Measurements from ENCODE around the gene GAS7. TPM values are rescaled to one million over a fixed set of nuclear protein-coding genes. Genes with fewer than 3 reads are reported as not detected.
A peak's percentile ranks its signal among the peaks of the same experiment; 100 is the strongest.

The GAS7 gene
- total and polyA plus RNA-seq, 8 donors, result 30.4 to 83.4 (median 40.1) TPM

DNA sequence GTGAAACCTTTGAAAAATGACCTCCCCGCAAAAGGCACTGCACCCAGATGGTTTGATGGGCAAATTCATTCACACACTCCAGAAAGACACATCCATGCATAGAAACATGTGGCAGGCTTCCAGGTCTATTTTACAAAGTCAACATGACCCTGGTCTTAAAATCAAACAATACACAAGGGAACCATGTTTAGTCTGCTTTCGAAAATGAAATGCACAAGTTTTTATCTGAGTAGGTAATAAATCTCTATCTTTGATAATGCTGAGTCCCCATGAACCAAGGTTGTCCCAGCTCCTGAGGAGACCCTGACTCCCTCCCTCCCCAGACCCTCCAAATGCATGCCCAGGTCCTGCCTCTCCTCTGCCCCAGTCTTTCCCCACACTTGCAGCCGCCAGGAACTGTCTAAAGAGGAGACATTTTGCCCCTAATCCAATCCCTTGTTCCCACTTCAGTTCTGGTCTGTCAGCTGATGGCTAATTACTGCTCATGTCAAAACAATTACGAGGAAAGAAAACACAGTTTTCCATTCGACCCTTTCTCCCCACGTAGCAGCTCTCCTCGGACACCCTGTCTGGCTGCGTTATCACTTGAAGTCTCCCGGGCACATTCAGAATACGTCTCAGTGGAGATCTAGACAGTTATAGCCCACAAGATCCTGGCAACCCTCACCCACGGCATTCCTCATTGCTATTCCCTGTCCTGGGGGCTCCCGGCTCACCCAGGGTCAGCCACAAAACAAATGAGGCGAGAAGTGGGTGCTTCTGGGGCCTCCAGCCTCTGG lies 224.5 kb downstream of the GAS7 start:
- Histone ChIP-seq H3K36me3 (no peaks in the 10 kb centered on the region), H3K4me3 (no peak overlapping the region), H3K4me1 (peaks cover 6 to 43% of the 10 kb centered on the region in 2 donors), H3K27me3 (no peaks in the 10 kb centered on the region), H3K27ac (peak overlapping the region; percentile 67 to 73), H3K9me3 (no peaks in the 10 kb centered on the region)
- TF ChIP-seq, protein P1, sequence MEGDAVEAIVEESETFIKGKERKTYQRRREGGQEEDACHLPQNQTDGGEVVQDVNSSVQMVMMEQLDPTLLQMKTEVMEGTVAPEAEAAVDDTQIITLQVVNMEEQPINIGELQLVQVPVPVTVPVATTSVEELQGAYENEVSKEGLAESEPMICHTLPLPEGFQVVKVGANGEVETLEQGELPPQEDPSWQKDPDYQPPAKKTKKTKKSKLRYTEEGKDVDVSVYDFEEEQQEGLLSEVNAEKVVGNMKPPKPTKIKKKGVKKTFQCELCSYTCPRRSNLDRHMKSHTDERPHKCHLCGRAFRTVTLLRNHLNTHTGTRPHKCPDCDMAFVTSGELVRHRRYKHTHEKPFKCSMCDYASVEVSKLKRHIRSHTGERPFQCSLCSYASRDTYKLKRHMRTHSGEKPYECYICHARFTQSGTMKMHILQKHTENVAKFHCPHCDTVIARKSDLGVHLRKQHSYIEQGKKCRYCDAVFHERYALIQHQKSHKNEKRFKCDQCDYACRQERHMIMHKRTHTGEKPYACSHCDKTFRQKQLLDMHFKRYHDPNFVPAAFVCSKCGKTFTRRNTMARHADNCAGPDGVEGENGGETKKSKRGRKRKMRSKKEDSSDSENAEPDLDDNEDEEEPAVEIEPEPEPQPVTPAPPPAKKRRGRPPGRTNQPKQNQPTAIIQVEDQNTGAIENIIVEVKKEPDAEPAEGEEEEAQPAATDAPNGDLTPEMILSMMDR (IDR thresholded peaks at IDR 0.05), result no peak
- intact Hi-C loops (cut with DNase I), result no loop called here
- ATAC-seq (no peak), DNase-seq (no peak)

DNA sequence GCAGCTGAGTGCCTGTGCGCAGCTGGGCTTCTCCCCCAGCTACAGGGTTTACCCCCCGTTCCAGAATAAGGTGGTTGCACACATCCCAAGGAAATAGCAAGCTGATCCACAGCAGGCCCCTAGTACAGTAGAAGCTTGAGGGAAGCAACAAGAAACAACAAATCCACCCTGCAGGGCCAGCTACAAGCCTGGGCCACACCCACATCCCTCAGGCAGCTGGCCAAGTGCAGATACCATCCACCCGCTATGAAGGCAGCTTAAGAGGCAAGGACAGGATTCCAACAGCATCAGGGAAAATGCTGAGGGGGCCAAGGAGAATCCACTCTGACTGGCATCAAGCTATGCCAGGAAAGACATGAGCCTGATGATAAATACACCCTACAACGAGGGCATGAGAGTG lies 226.4 kb downstream of the GAS7 start:
- H3K4me3 ChIP-seq, result no peak overlapping the region
- no peaks in the 10 kb centered on the region for H3K36me3 ChIP-seq
- intact Hi-C loops (cut with DNase I), result no loop called here
- ATAC-seq, result peak; percentile 47
- no peaks in the 10 kb centered on the region for H3K9me3 ChIP-seq
- H3K4me1 ChIP-seq, result peaks cover 6 to 42% of the 10 kb centered on the region in 2 donors
- no peak overlapping the region for H3K27ac ChIP-seq
- peak in 1 of 4 donors; percentile 65 for DNase-seq
- TF ChIP-seq, protein P1 (IDR thresholded peaks at IDR 0.05), result no peak
- no peaks in the 10 kb centered on the region for H3K27me3 ChIP-seq

- Histone ChIP-seq H3K9me3 (no peaks in the 10 kb centered on the region), H3K27me3 (no peaks in the 10 kb centered on the region), H3K27ac (no peak overlapping the region), H3K4me1 (peaks cover 6 to 16% of the 10 kb centered on the region in 2 donors), H3K4me3 (no peak overlapping the region), H3K36me3 (no peaks in the 10 kb centered on the region)
- ATAC-seq, result no peak
- intact Hi-C loops (cut with DNase I), result no loop called here
- TF ChIP-seq, protein P1 (IDR thresholded peaks at IDR 0.05), result no peak
- no peak for DNase-seq
Observed at GRCh38 chr17:9969301-9969935, 229.0 kb downstream of the GAS7 start.

DNA sequence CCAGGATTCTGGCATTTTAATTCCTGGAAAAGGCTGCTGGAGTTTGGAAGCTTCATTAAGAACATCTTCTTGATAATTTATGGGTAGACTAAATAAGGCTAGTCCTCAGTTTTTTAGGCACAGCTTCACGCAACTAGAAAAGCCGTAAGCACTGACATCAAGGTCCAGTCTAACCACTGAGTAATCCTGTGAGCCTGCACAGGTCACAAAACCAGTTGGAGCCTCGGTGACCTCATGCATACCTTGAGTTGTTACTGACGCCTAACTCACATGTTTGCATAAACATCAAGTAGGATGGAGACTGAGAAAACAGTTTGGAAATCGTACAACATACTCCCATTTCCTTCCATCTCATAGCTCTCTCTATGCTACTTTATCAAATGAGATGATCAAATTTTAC lies 229.5 kb downstream of the GAS7 start:
- H3K9me3 ChIP-seq, result no peaks in the 10 kb centered on the region
- TF ChIP-seq, protein P1 (IDR thresholded peaks at IDR 0.05), result no peak
- ATAC-seq, result no peak
- H3K4me1 ChIP-seq, result peaks cover 6 to 11% of the 10 kb centered on the region in 2 donors
- H3K36me3 ChIP-seq, result no peaks in the 10 kb centered on the region
- H3K27ac ChIP-seq, result no peak overlapping the region
- intact Hi-C loops (cut with DNase I), result no loop called here
- DNase-seq, result no peak
- no peak overlapping the region for H3K4me3 ChIP-seq
- no peaks in the 10 kb centered on the region for H3K27me3 ChIP-seq

- Histone ChIP-seq H3K27me3 (no peaks in the 10 kb centered on the region), H3K9me3 (no peaks in the 10 kb centered on the region), H3K4me1 (peaks cover 6 to 9% of the 10 kb centered on the region in 2 donors), H3K27ac (no peak overlapping the region), H3K4me3 (no peak overlapping the region), H3K36me3 (no peaks in the 10 kb centered on the region)
- ATAC-seq, result no peak
- intact Hi-C loops (cut with DNase I), result no loop called here
- TF ChIP-seq, protein P1 (IDR thresholded peaks at IDR 0.05), result no peak
- DNase-seq, result no peak
Observed at GRCh38 chr17:9968008-9968407, 230.4 kb downstream of the GAS7 start.
